HepG2 (cell line): ENCODE results near the gene MT4. TPM values are rescaled to one million over a fixed set of nuclear protein-coding genes. Genes with fewer than 3 reads are reported as not detected.

Experiments
- ELF1 ChIP-seq: sonication (generic); formaldehyde crosslinking; IDR thresholded peaks from 2 replicates; pipeline ENCODE4 v1.4.0; 2020; ENCODE audit warnings: missing genetic modification reagents
- FOXC1 ChIP-seq: sonication (generic); formaldehyde crosslinking; IDR thresholded peaks from 2 replicates; pipeline ENCODE4 v1.8.0; 2022; ENCODE audit warnings: mild to moderate bottlenecking, missing genetic modification reagents, borderline replicate concordance
- MED8 ChIP-seq: sonication (generic); formaldehyde crosslinking; IDR thresholded peaks from 2 replicates; pipeline ENCODE4 v1.8.1; 2023; ENCODE audit warnings: mild to moderate bottlenecking, missing genetic modification reagents; ENCODE audit not compliant: insufficient replicate concordance
- NBN ChIP-seq: fragments of 450-650 bp; conservative IDR thresholded peaks from 2 replicates; pipeline ENCODE4 v1.6.1; 2017
- NFIC ChIP-seq: IDR thresholded peaks from 2 replicates; pipeline ENCODE4 v1.6.1; 2012; ENCODE audit warnings: mild to moderate bottlenecking, low read length, inconsistent platforms
- PHF5A ChIP-seq: IDR thresholded peaks from one replicate; pipeline ENCODE4 v1.6.1; 2018; ENCODE audit warnings: low read depth, missing genetic modification reagents; ENCODE audit not compliant: unreplicated experiment
- POGZ ChIP-seq: sonication (generic); formaldehyde crosslinking; IDR thresholded peaks from 2 replicates; pipeline ENCODE4 v1.4.0; 2020; ENCODE audit warnings: mild to moderate bottlenecking, missing genetic modification reagents
- RBAK ChIP-seq: sonication (generic); formaldehyde crosslinking; IDR thresholded peaks from 2 replicates; pipeline ENCODE4 v1.5.1; 2020; ENCODE audit warnings: mild to moderate bottlenecking, missing genetic modification reagents
- SMAD3 ChIP-seq: sonication (generic); formaldehyde crosslinking; IDR thresholded peaks from 2 replicates; pipeline ENCODE4 v1.4.0; 2020; ENCODE audit warnings: missing genetic modification reagents
- SOX6 ChIP-seq, 2 experiments: fragments of 450-650 bp in 1 of 2; sonication (generic) in 1 of 2; formaldehyde crosslinking in 1 of 2; IDR thresholded peaks; 2 replicates each; pipeline versions ENCODE4 v1.4.0 to v1.6.1; 2017 to 2020; ENCODE audit warnings: antibody characterized with exemption in 1 of 2, mild to moderate bottlenecking in 1 of 2, missing genetic modification reagents in 1 of 2
- TCF12 ChIP-seq, 2 experiments: fragments of 450-650 bp in 1 of 2; sonication (generic) in 1 of 2; formaldehyde crosslinking in 1 of 2; IDR thresholded peaks; 2 replicates each; pipeline versions ENCODE4 v1.6.1 to v1.8.0; 2017 to 2022; ENCODE audit warnings: antibody characterized with exemption in 1 of 2, mild to moderate bottlenecking in 1 of 2, missing genetic modification reagents in 1 of 2, moderate library complexity in 1 of 2
- TSC22D2 ChIP-seq: sonication (generic); formaldehyde crosslinking; IDR thresholded peaks from 2 replicates; pipeline ENCODE4 v1.5.1; 2020; ENCODE audit warnings: missing genetic modification reagents, mild to moderate bottlenecking, borderline replicate concordance
- ZC3H4 ChIP-seq: sonication (generic); formaldehyde crosslinking; IDR thresholded peaks from 2 replicates; pipeline ENCODE4 v1.4.0; 2020; ENCODE audit warnings: missing genetic modification reagents, borderline replicate concordance
- ZFP1 ChIP-seq: IDR thresholded peaks from 2 replicates; pipeline ENCODE4 v1.6.1; 2016
- ZNF33A ChIP-seq: sonication (generic); formaldehyde crosslinking; IDR thresholded peaks from 2 replicates; pipeline ENCODE4 v1.5.1; 2020; ENCODE audit warnings: missing genetic modification reagents, mild to moderate bottlenecking, moderate library complexity, borderline replicate concordance
- ZNF607 ChIP-seq: sonication (generic); formaldehyde crosslinking; IDR thresholded peaks from 2 replicates; pipeline ENCODE4 v1.5.1; 2020; ENCODE audit warnings: missing genetic modification reagents, mild to moderate bottlenecking, borderline replicate concordance
- ZNF790 ChIP-seq: sonication (generic); formaldehyde crosslinking; IDR thresholded peaks from 2 replicates; pipeline ENCODE4 v1.8.0; 2022; ENCODE audit warnings: missing genetic modification reagents, mild to moderate bottlenecking, borderline replicate concordance
- ZSCAN21 ChIP-seq: sonication (generic); formaldehyde crosslinking; IDR thresholded peaks from 2 replicates; pipeline ENCODE4 v1.8.0; 2022; ENCODE audit warnings: mild to moderate bottlenecking, missing genetic modification reagents, moderate library complexity, borderline replicate concordance
- polyA plus RNA-seq, 8 experiments: library from polyadenylated mRNA; depleted of rRNA in 3 of 8; stranded (reverse) in 7 of 8; unstranded in 1 of 8; fragments of >200 nt; fragmentation: Illumina TruSeq in 4 of 8; extraction: Trizol in 4 of 8; gene quantifications; 2 replicates each; pipeline versions ENCODE4 v1.2.1 to v1.2.3, GENCODE V29; 2011 to 2016; ENCODE audit warnings: low read depth in 4 of 8, missing spikeins in 1 of 8, mixed read lengths in 1 of 8; ENCODE audit not compliant: insufficient read depth in 1 of 8
- total RNA-seq, 5 experiments: library from RNA; depleted of rRNA; stranded (reverse); fragments of >200 nt; fragmentation: Illumina TruSeq; extraction: Trizol; gene quantifications; 2 replicates each; pipeline ENCODE4 v1.2.3, GENCODE V29; 2016; ENCODE audit warnings: low read depth in 1 of 5
- TF ChIP-seq, protein P1 (sequence below): sonication (generic); formaldehyde crosslinking; IDR thresholded peaks from 2 replicates; pipeline ENCODE4 v1.4.0; 2020; ENCODE audit warnings: low read depth, mild to moderate bottlenecking, missing genetic modification reagents
- TF ChIP-seq, protein P2 (sequence below): sonication (generic); formaldehyde crosslinking; IDR thresholded peaks from 2 replicates; pipeline ENCODE4 v1.9.0; 2021; ENCODE audit warnings: missing genetic modification reagents, mild to moderate bottlenecking, borderline replicate concordance
- TF ChIP-seq, protein P3 (sequence below): IDR thresholded peaks from 2 replicates; pipeline ENCODE4 v1.6.1; 2016; ENCODE audit warnings: missing compliant biosample characterization, missing genetic modification reagents, borderline replicate concordance
- TF ChIP-seq, protein P4 (sequence below): sonication (generic); formaldehyde crosslinking; IDR thresholded peaks from 2 replicates; pipeline ENCODE4 v1.5.0; 2020; ENCODE audit warnings: mild to moderate bottlenecking, missing genetic modification reagents

MT4 gene
- total and polyA plus RNA-seq, 2 of the 13 experiments (the other 11 are each of a cell fraction or from before 2014, with no cell fraction given) = not detected

DNA sequence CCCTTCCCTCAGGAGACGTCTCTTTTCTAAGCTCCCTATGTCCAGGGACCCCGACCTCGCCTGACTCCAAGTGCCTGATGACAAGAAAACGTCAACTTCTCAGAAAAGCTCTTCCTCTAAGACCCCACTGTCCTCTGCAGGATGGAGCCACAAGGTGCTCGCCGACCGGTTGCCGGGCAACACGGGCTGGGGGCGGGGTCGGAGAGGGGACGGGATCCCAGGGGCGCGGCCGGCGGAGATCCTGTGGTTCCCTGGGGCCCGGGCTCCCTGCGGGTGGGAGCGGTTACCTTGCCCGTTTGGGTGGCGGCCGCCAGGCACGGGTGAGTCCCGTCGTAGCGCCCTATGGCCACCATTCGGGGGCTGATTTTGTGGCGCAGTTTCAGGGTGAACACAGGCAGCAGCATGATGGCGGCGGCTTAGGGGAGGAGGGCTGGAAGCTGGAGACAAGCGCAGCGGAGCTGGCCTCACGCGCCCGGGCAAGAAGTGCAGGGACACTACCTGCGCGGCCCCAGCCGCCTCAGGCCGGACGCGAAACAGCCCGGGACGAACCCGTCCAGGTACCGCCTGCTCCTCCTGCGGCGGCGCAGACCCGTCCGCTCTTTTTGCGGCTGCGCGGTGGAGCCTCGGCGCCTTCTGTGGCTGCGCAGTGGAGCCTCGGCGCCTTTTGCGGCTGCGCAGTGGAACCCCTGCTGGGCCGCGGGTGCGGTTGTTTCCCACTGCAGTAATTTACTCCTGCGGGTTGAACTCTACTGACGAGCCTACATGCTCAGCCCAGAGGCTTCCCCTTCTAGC is 45.2 kb upstream of the MT4 start, which contains the start of gene BBS2 (continued):
- TF ChIP-seq POGZ = peak; percentile 79
- TF ChIP-seq, protein P1, sequence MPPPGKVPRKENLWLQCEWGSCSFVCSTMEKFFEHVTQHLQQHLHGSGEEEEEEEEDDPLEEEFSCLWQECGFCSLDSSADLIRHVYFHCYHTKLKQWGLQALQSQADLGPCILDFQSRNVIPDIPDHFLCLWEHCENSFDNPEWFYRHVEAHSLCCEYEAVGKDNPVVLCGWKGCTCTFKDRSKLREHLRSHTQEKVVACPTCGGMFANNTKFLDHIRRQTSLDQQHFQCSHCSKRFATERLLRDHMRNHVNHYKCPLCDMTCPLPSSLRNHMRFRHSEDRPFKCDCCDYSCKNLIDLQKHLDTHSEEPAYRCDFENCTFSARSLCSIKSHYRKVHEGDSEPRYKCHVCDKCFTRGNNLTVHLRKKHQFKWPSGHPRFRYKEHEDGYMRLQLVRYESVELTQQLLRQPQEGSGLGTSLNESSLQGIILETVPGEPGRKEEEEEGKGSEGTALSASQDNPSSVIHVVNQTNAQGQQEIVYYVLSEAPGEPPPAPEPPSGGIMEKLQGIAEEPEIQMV (CRISPR knock-in tag) = peak; percentile 34; the same call in 1 of the 2 replicates
- TF ChIP-seq ELF1 (CRISPR knock-in tag) = peak; percentile 21; the same call in 1 of the 2 replicates
- peak; percentile 88 for TF ChIP-seq ZNF607 (CRISPR knock-in tag)
- TF ChIP-seq, protein P2, sequence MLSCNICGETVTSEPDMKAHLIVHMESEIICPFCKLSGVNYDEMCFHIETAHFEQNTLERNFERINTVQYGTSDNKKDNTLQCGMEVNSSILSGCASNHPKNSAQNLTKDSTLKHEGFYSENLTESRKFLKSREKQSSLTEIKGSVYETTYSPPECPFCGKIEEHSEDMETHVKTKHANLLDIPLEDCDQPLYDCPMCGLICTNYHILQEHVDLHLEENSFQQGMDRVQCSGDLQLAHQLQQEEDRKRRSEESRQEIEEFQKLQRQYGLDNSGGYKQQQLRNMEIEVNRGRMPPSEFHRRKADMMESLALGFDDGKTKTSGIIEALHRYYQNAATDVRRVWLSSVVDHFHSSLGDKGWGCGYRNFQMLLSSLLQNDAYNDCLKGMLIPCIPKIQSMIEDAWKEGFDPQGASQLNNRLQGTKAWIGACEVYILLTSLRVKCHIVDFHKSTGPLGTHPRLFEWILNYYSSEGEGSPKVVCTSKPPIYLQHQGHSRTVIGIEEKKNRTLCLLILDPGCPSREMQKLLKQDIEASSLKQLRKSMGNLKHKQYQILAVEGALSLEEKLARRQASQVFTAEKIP (CRISPR knock-in tag) = no peak
- TF ChIP-seq, protein P3, sequence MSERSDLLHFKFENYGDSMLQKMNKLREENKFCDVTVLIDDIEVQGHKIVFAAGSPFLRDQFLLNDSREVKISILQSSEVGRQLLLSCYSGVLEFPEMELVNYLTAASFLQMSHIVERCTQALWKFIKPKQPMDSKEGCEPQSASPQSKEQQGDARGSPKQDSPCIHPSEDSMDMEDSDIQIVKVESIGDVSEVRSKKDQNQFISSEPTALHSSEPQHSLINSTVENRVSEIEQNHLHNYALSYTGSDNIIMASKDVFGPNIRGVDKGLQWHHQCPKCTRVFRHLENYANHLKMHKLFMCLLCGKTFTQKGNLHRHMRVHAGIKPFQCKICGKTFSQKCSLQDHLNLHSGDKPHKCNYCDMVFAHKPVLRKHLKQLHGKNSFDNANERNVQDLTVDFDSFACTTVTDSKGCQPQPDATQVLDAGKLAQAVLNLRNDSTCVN = peak; percentile 82
- no peak for TF ChIP-seq SOX6 (IDR thresholded peaks at IDR 0.05)
- TF ChIP-seq SOX6 (CRISPR knock-in tag; IDR thresholded peaks at IDR 0.05) = peak; percentile 68
- TF ChIP-seq ZNF790 (CRISPR knock-in tag) = no peak
- peak; percentile 70 for TF ChIP-seq FOXC1 (CRISPR knock-in tag)
- no peak for TF ChIP-seq TCF12 (IDR thresholded peaks at IDR 0.05)
- peak; percentile 58; the same call in 1 of the 2 replicates for TF ChIP-seq TCF12 (CRISPR knock-in tag; IDR thresholded peaks at IDR 0.05)
- no peak for TF ChIP-seq PHF5A (CRISPR knock-in tag)
- TF ChIP-seq ZSCAN21 (CRISPR knock-in tag) = peak; percentile 73; the same call in 1 of the 2 replicates
- TF ChIP-seq RBAK (CRISPR knock-in tag) = no peak
- TF ChIP-seq ZFP1 = no peak
- TF ChIP-seq ZC3H4 (CRISPR knock-in tag) = no peak
- peak; percentile 97 for TF ChIP-seq ZNF33A (CRISPR knock-in tag)
- peak; percentile 66 for TF ChIP-seq MED8 (CRISPR knock-in tag)
- no peak for TF ChIP-seq NBN
- TF ChIP-seq SMAD3 (CRISPR knock-in tag) = peak; percentile 11; the same call in 1 of the 2 replicates
- TF ChIP-seq NFIC = no peak
- TF ChIP-seq, protein P4, sequence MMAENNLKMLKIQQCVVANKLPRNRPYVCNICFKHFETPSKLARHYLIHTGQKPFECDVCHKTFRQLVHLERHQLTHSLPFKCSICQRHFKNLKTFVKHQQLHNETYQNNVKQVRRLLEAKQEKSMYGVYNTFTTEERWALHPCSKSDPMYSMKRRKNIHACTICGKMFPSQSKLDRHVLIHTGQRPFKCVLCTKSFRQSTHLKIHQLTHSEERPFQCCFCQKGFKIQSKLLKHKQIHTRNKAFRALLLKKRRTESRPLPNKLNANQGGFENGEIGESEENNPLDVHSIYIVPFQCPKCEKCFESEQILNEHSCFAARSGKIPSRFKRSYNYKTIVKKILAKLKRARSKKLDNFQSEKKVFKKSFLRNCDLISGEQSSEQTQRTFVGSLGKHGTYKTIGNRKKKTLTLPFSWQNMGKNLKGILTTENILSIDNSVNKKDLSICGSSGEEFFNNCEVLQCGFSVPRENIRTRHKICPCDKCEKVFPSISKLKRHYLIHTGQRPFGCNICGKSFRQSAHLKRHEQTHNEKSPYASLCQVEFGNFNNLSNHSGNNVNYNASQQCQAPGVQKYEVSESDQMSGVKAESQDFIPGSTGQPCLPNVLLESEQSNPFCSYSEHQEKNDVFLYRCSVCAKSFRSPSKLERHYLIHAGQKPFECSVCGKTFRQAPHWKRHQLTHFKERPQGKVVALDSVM (CRISPR knock-in tag) = no peak
- 0 out of 2 replicates have a peak, but pooled peaks have one; percentile 22 for TF ChIP-seq TSC22D2 (CRISPR knock-in tag)
